ENCODE measurements around the gene ANGEL1. TPM values are rescaled to one million over a fixed set of nuclear protein-coding genes. Genes with fewer than 3 reads are reported as not detected.

Gene ANGEL1
- total and polyA plus RNA-seq, 3 donors from 2014 or later: 126 to 150 (median 132) TPM

DNA sequence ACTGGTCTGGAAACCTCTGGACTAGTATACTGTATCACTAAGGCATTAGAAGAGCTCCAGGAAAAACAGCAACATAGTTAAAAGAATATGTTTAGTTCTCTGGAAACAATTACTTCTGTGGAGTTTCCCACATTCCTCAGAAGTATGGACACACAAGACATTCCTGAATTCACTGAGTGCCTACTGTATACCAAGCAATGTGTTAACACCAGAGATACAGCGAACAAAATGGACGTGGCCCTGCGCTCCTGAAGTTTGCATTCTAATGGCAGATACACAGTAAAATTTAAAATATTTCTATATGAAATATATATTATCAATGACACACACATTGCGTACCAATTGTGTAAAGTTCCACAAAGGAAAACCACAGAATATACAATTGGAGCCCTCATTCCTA, 1.1 kb downstream of the ANGEL1 start:
- H3K9me3 ChIP-seq: no peaks in the 10 kb centered on the region
- no peak for DNase-seq
- no peaks in the 10 kb centered on the region for H3K27me3 ChIP-seq
- peak overlapping the region; percentile 77 to 85 for H3K4me3 ChIP-seq
- WGBS, 2 donors: 31 to 54% methylated on average over 4 of the region's 4 CpGs
- no peak for TF ChIP-seq CTCF (IDR thresholded peaks at IDR 0.05)
- no peak for TF ChIP-seq POLR2A (IDR thresholded peaks at IDR 0.05)
- intact Hi-C loops (cut with DNase I; ENCODE audit: low total_unique reads): no loop called here
- H3K27ac ChIP-seq: peak overlapping the region; percentile 61 to 83
- H3K4me1 ChIP-seq: peaks cover 18% of the 10 kb centered on the region
- no peaks in the 10 kb centered on the region for H3K36me3 ChIP-seq (ENCODE audit: low read depth, missing control alignments)

GRCh38 chr14:76810953-76811400, 1.7 kb downstream of the ANGEL1 start:
- H3K36me3 ChIP-seq (ENCODE audit: low read depth, missing control alignments): no peaks in the 10 kb centered on the region
- no peaks in the 10 kb centered on the region for H3K27me3 ChIP-seq
- H3K9me3 ChIP-seq: no peaks in the 10 kb centered on the region
- no peak overlapping the region for H3K4me3 ChIP-seq
- TF ChIP-seq POLR2A (IDR thresholded peaks at IDR 0.05) (no peak), CTCF (IDR thresholded peaks at IDR 0.05) (peak in 2 of 3 experiments; percentile 26 to 46)
- peaks cover 18% of the 10 kb centered on the region for H3K4me1 ChIP-seq
- no peak overlapping the region for H3K27ac ChIP-seq
- 6 to 8% methylated on average over 9 of the region's 9 CpGs for WGBS, 2 donors
- DNase-seq: peak; percentile 64
- intact Hi-C loops (cut with DNase I; ENCODE audit: low total_unique reads): no loop called here

DNA sequence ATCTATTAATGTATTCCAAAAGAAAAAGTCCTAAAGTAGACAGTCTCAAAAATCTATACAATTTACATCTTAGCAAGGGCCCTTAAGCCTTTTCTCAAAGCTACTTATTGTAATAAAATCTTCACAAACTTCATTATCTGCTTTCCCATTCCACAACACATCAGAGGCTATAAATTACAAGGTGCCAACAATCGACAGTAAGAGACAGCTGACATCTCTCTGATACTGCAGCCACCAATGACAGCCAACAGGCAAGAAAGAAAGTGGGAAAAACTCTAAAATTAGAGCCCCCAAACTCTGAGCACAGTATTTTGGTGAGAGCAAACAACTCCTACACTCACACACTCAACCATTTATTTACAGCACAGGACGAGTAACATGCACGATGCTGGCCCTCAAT, 2.2 kb downstream of the ANGEL1 start:
- no peaks in the 10 kb centered on the region for H3K27me3 ChIP-seq
- peaks cover 18% of the 10 kb centered on the region for H3K4me1 ChIP-seq
- H3K9me3 ChIP-seq: no peaks in the 10 kb centered on the region
- intact Hi-C loops (cut with DNase I; ENCODE audit: low total_unique reads): no loop called here
- H3K36me3 ChIP-seq (ENCODE audit: low read depth, missing control alignments): no peaks in the 10 kb centered on the region
- DNase-seq: no peak
- no peak overlapping the region for H3K27ac ChIP-seq
- TF ChIP-seq POLR2A (IDR thresholded peaks at IDR 0.05) (no peak), CTCF (IDR thresholded peaks at IDR 0.05) (no peak)
- WGBS, 2 donors: 43 to 50% methylated on average over 3 of the region's 3 CpGs
- H3K4me3 ChIP-seq: no peak overlapping the region

DNA sequence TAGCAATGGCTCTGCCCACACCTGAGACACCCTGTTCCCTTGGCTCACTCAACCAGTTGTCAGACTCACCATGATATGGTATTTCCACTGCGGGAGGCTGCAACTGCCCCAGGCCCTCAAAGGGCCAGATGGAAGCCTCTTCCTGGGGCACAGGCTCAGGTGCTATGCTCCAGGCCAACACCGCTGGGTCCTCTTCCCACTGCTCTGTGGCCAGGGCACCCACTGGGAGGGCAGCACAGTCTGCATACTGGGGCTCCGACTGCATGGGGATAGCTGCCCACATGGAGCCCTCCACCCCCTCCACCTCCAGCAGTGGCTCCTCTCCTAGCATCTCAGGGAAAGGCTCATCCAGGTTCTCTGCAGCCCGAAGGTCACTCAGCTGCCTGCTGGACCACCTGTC, 3.7 kb downstream of the ANGEL1 start:
- Histone ChIP-seq H3K27me3 (no peaks in the 10 kb centered on the region), H3K36me3 (ENCODE audit: low read depth, missing control alignments) (no peaks in the 10 kb centered on the region), H3K4me3 (no peak overlapping the region), H3K4me1 (peaks cover 18% of the 10 kb centered on the region), H3K27ac (no peak overlapping the region), H3K9me3 (no peaks in the 10 kb centered on the region)
- intact Hi-C loops (cut with DNase I; ENCODE audit: low total_unique reads): no loop called here
- TF ChIP-seq POLR2A (IDR thresholded peaks at IDR 0.05) (no peak), CTCF (IDR thresholded peaks at IDR 0.05) (no peak)
- no peak for DNase-seq
- 90 to 97% methylated on average over 3 of the region's 4 CpGs for WGBS, 2 donors

- Histone ChIP-seq H3K9me3 (no peaks in the 10 kb centered on the region), H3K36me3 (ENCODE audit: low read depth, missing control alignments) (no peaks in the 10 kb centered on the region), H3K4me1 (peaks cover 13% of the 10 kb centered on the region), H3K4me3 (no peak overlapping the region), H3K27ac (no peak overlapping the region), H3K27me3 (no peaks in the 10 kb centered on the region)
- DNase-seq: no peak
- intact Hi-C loops (cut with DNase I; ENCODE audit: low total_unique reads): no loop called here
- no peak for TF ChIP-seq CTCF (IDR thresholded peaks at IDR 0.05)
- no peak for TF ChIP-seq POLR2A (IDR thresholded peaks at IDR 0.05)
- WGBS, 2 donors: 79 to 100% methylated on average over 1 of the region's 1 CpG
Observed at GRCh38 chr14:76808011-76808410, 4.7 kb downstream of the ANGEL1 start.

Measured in testis (tissue), 3 donors.